Astrocyte of the hippocampus (primary cell): ENCODE measurements around the gene SIGLEC5.
"Not testable (repeated sequence)": the region's sequence is repeated elsewhere in the genome, so short reads cannot be mapped to it uniquely, and the experiment has no call there.

Source experiments
- DNase-seq: peaks from one replicate; pipeline ENCODE4 v3.0.0; 2011; ENCODE audit warnings: low read depth, low spot score

Gene SIGLEC5, protein sequence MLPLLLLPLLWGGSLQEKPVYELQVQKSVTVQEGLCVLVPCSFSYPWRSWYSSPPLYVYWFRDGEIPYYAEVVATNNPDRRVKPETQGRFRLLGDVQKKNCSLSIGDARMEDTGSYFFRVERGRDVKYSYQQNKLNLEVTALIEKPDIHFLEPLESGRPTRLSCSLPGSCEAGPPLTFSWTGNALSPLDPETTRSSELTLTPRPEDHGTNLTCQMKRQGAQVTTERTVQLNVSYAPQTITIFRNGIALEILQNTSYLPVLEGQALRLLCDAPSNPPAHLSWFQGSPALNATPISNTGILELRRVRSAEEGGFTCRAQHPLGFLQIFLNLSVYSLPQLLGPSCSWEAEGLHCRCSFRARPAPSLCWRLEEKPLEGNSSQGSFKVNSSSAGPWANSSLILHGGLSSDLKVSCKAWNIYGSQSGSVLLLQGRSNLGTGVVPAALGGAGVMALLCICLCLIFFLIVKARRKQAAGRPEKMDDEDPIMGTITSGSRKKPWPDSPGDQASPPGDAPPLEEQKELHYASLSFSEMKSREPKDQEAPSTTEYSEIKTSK

DNA sequence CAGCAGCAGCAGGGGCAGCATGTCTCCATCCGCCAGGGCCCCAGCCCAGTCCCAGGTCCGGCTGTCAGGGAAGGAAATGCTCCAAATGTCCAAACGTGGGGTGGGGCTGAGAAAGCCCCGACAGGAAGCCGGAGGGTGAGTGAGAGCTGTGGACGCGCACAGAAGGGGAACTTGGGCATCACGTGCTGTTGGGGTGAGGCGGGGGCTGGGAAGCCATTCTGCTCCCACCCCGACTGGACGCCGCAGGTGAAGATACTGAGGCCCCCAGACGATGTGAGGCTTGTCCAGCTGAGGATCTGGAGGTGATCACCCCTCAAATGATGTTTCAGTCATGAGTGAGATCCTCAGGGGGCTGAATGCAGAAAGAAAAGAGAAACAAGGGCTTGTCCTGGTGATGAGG is at the start of gene SIGLEC5:
Gene SIGLEC5, minus strand, starts transcription at position 87 of the 400 bp plus-strand sequence. Its CDS starts 66 bp downstream, at position 21.
- not testable (repeated sequence) for DNase-seq

DNA sequence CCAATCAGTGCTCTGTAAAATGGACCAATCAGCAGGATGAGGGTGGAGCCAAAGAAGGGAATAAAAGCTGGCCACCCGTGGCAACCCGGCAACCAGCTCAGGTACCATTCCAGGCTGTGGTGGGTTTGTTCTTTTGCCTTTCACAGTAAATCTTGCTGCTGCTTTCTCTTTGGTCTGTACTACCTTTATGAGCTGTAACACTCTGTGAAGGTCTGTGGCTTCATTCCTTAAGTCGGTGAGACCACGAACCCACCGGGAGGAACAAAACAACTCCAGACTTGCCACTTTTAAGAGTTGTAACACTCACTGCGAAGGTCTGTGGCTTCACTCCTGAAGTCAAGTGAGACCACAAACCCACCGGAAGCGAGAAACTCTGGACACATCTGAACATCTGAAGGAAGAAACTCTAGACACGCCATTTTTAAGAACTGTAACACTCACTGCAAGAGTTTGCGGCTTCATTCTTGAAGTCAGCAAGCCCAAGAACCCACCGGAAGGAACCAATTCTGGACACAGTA is 46.4 kb upstream of the SIGLEC5 start:
- DNase-seq = no peak

DNA sequence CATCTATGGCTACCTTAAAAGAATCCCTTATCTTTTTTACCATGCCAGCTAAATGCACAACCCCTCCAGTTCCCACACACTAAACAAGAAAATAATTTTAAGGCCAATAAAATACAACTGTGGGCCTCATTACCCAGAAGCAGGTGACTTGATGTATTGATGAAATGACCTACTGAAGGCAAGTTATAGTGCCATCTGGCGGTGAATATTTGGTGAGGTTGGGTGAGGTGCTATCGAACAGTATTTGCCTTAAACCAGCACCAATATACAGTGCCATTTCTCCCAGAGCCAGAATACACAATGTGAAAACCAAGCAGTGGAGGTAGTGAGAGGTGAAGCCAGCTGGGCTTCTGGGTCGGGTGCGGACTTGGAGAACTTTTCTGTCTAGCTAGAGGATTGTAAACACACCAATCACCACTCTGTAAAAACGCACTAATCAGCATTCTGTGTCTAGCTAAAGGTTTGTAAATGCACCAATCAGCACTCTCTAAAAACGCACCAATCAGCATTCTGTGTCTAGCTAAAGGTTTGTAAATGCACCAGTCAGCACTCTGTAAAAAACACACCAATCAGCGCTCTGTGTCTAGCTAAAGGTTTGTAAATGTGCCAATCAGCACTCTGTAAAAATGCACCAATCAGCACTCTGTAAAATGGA is 45.8 kb upstream of the SIGLEC5 start:
- not testable (repeated sequence) for DNase-seq

DNA sequence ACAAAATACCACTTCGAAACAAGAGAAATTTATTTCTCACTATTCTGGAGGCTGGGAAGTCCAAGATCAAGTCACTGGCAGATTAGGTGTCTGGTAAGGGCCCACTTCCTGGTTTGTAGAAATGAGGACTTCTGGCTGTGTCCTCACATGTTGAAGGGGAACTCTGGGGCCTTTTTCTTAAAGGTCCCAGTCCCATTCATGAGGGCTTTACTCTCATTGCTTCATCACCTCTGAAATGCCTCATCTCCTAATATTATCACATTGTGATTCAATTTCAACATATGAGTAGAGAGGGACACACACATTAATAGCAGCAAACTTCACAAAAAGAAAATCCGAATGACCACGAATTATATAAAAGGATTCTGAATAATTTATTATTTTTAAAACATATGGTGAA is 38.0 kb upstream of the SIGLEC5 start:
- no peak for DNase-seq

DNA sequence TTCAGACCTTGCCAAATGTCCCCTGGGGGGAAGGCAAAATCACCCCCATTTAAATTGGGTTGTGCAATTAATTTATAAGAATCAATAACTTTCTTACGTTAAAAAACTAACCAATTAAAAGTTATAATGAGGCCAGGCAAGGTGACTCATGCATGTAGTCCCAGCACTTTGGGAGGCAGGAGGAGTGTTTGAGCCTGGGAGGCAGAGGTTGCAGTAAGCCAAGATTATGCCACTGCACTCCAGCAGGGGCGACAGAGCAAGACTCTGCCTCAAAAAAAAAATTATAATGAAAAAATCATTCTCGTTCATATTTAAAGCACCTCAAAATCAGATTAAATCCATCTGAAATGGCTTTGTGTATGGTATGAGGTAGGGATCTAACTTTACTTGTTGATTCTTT is 34.8 kb upstream of the SIGLEC5 start:
- DNase-seq = no peak

DNA sequence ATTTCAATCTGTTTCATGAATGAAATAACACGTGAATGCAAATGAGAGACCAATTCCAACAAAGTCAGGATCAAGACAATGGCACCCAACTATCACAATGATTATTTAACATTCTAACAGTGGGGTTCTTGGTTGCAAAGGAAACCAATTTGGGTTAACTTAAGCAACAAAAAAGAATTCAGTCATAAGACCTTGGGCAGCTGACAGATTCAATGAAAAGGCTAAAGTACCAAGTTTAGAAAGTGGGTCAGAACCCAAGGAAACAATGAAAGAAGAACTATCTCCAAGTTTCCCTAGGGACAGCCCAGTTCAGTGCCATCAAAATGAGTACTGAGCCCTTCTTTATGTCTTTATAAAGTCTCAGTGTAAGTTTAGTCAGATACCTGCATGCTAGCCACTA is 33.9 kb upstream of the SIGLEC5 start:
- DNase-seq = no peak

DNA sequence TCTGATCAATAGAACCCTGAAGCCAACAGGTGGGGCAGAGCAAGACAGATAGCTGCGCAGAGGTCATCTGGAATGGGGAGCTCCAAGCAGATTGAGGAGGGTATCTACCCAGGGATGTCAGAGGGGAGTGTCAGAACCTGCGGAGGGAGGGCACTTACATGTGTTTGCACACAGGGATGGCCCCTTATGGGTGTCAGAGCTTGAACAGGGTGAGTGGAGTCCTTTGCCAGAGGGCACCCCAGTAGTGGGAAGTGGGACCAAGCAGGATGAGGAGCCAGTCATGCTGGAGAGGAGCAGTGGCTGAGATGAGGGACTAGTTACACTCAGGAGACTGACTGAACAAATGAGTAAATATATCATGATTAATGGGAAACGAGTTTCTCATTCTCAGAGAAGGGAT is 33.4 kb upstream of the SIGLEC5 start:
- no peak for DNase-seq

DNA sequence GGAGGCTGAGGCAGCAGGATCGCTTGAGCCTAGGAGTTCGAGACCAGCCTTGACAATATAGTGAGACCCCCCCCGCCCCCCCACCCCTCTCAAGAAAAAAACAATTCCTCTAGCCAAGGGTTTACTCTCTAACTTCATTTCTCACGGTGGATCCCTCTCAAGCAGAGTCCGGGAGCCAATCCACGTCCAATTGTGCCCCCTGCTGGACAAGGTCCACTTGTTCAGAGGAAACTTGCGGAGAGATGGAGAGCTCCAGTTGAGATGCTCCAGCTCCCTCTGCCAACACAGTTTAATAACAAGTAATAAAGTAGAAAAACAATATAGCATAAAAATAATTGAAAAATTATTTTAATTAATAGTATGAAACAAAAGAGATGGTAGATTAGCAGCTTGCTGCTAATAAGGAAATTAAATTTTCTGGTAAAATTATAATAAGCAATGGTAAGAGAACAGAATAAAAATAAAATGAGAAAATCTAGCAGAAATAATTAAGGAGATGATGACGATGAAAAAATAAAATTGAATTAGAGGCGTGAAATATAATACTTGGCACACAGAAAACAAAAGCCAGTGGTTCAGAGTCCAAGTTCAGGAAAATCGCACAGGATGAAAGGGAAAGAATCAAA is 30.9 kb upstream of the SIGLEC5 start:
- DNase-seq = peak; percentile 84

DNA sequence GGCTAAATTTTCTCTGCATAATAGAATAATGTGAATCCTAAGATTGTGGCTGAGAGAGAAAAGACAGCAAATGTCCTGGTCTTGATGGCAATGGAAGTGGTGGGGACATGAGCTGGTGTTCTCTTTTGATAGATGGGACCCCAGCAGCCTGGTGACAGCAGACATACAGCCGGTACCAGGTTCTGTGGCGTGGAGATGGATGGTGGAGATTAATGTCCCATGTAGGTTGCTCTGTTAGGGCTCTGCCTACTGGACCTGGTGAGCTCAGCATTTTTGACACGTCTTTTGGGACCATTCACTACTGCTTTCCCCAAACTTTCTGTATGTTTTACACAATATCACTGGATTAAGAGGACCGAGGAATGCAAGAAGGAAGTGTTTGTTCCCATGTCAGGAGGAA is 24.6 kb upstream of the SIGLEC5 start:
- DNase-seq = no peak

DNA sequence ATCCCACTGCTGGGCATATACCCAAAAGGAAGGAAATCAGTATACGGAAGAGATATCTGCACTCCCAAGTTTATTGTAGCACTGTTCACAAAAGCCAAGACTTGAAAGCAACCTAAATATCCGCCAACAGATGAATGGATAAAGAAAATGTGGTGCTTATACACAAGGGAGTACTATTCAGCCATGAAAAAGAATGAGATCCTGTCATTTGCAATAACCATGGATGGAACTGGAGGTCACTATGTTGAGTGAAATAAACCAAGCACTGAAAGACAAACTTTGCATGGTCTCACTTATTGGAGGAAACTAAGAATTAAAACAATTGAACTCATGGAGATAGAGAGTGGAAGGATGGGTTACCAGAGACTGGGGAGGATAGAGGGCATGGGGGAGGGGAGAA is 23.0 kb upstream of the SIGLEC5 start:
- DNase-seq = no peak

DNA sequence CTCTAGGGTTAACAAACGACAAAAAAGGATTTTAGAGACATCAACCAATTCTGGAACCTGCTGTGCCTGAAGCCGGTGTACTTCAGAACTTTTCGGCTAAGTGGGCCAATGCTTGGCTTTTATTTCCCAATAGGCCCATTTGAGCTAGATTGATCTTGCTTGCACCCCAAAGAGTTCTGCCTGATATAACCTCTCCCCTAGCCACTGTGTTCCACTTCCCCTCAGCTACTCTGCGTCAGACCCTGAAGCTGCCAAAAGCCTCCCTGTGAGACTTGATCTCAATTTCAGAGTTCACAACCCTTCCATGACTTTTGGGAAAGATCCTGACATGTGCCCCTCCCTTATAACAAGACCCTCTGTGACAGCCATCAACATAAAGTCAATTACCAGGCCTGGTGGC is 22.1 kb upstream of the SIGLEC5 start:
- no peak for DNase-seq

DNA sequence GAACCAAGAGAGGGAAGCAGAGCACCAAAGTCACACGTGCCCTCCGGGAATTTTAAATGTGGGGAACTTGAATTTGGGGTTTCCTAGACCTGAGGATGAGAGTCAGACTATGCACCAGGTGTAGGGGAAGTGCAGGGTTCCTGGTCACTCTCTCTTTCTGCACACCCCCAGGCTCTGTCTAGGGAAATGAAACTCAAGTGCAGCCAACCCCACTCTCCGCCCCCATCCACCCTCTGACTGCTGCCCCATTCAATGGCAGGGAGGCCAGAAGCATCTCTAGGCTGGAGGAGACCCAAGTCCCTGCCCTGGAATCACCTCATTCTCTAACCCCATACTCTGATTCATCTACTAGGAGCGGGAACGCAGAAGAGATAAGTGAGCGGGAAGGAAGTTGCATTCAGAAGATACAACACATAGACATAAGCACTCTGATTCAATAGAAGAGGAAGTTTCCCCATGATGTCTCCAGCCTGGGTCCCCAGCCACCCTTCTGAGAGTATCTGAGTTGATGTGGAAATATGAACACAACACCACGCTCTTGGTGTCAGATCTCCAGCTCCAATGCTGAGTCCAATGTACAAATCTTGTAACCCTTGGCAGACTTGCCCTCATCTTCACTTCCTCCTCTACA is 21.1 kb upstream of the SIGLEC5 start:
- no peak for DNase-seq

DNA sequence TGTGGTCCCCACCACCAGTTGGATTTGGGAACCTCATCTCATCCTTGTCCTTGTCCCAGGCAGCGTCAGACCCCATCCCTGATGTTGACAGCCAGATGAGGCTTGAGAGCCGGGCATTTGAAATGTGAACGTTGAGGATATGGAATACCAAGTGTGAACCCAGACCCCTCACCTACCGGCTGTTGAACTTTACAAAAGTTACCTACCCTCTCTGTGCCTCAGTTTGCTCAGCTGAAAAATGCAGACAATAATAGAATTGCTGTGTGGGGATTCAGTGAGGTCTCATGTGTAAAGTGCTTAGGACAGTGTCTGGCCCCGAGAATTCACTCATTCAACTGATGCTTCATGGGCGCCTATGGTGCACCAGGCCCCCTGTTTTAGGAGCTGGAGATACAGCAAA is 17.1 kb upstream of the SIGLEC5 start:
- DNase-seq = no peak

DNA sequence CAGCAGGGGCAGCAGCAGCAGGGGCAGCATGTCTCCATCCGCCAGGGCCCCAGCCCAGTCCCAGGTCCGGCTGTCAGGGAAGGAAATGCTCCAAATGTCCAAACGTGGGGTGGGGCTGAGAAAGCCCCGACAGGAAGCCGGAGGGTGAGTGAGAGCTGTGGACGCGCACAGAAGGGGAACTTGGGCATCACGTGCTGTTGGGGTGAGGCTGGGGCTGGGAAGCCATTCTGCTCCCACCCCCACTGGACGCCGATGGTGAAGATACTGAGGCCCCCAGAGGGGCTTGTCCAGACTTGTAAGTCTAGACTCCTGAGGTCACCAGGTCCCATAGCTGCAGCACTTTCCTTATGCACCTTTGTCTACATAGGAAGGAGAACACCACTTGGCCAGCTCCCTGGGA is 16.5 kb upstream of the SIGLEC5 start, which contains the start of gene SIGLEC14:
Gene SIGLEC14, minus strand, starts transcription at position 96 of the 400 bp plus-strand sequence. Its CDS starts 66 bp downstream, at position 30.
- DNase-seq = not testable (repeated sequence)

DNA sequence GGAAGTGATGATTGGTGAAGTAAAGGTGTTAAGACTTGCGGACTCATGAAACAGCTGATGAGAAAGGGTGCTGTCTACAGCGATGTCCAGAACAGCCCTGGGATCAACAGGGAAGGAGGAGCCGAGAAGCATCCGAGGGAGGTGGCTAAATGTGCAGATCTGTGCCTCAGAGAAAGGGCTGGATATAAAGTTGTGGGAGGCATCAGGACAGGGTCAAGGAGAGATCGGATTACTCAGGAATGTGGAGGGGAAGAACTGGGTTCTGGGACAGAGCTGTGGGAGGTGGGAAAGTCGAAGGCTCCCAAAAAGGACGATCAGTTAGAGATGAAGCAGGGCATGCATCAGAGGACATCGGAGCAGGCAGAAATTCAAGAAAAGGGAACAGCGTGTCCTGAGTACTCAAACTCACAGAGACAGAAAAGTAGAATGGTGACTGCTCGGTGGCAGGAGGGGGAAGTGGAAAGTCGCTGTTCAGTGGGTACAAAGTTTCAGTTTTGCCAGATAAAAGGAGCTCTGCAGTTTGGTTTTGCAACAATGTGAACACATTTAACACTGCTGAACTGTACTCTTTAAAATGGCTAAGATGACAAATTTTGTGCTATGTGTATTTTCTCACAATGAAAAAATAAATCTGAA is 14.6 kb upstream of the SIGLEC5 start:
- DNase-seq = no peak

DNA sequence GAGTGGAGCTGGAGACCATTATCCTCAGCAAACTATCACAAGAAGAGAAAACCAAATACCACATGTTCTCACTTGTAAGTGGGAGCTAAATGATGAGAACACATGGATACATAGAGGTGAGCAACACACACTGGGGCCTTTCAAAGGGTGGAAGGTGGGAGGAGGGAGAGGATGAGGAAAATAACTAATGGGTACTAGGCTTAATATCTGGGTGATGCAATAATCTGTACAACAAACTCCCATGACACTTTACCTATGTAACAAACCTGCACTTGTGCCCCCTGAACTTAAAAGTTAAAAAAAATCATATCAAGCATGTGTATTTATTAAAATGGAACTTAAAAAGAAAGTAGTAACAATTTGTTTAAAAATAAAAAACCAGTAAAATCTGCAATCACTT is 11.4 kb upstream of the SIGLEC5 start:
- no peak for DNase-seq

DNA sequence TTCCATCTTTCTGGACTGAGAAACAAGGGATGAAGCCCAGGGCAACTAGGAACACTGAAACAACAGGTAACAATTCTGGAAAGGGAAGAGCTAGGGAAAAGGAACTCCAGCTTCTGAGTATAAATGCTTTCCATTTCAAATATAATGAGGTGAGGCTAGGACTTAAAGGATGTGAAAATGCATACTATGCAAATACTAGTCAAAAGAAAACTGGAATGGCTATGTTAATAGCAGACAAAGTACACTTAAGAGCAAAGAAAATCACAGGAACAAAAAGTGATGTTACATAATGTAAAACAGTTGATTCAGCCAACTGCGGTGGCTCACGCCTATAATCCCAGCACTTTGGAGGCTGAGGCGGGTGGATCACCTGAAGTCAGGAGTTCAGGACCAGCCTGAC is 10.2 kb upstream of the SIGLEC5 start:
- no peak for DNase-seq

DNA sequence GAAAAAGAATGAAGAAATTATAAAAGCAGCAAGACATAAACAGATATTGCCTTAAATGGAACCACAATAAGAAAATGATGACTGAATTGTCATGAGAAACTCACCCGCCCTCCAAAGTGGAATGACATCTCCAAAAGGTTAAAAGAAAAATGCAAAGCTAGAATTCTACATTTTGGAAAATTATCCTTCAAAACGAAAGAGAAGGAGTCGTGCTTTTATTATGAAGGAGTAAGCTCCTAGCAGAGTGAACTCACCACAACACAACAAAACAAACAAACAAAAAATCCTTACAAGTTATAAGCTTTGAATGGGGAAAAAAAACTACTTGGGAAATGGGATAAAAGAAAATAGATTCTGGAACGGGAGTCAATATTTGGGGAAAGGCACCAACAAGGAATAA is 9.7 kb upstream of the SIGLEC5 start:
- DNase-seq = no peak

DNA sequence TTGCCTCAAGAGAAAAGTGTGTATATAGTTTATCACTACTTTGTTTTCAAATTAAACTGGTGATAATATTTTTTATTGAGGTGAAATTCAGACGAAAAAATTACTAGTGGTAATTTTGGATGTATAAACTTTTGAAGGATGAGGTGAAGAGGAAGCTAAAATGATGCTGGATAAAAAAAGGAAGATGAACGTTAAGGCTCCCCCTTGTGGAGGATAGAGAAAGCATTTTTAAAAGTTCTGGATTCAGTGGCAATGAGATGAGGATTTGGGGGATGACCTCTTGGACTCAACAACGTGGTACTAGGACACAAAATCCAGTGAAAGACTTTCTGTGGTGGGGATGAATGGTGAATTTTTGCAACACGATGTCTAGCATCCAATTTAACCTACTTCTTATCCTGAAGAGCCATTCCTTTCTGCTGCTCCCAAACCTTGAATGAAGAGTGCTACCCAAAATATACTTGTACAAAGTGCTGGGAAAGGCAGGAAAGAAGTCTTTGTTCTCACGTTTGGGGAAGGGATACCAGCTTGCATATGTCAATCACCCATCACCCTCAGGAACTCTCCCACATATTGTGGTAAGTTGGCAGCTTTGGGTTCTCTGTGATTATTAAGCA is 7.3 kb upstream of the SIGLEC5 start:
- no peak for DNase-seq

DNA sequence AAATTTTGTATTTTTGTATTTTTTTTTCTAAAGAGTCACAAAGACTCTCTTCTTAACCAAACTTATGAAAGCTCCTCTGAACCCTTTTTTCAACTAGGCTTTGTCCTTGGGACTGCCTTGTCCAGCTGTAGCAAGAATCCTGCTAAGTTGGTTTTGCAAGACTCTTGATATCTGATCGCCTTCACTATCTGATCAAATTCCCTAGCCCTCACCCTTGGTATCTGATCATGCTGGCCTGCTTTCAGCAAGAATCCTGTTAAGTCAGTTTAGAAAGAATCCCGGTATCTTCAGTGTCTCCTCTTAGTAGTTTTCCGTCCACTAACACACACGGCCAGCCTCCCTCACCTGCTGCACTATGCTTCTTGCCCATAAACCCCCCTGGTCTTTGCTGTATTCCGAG is 1.9 kb upstream of the SIGLEC5 start:
- DNase-seq = no peak
